Thymus (tissue), 11 donors: Measurements from ENCODE around the gene GRIK3. TPM values are rescaled to one million over a fixed set of nuclear protein-coding genes. Genes with fewer than 3 reads are reported as not detected.

Experiments
- DNase-seq, 9 donors: peaks; one replicate each; pipeline ENCODE4 v3.0.0-alpha.2; 2013; ENCODE audit warnings: low spot score in 9 of 9, low read depth in 6 of 9, missing footprints in 1 of 9
- H3K27ac ChIP-seq, 2 donors: one replicate each; pipeline ENCODE4 v1.5.1; 2013; ENCODE audit warnings: control low read depth in 1 of 2, low read depth in 1 of 2, low read length in 1 of 2, mild to moderate bottlenecking in 1 of 2, moderate library complexity in 1 of 2
- H3K27me3 ChIP-seq, 2 donors: one replicate each; pipeline ENCODE4 v1.5.1; 2013; ENCODE audit warnings: low read length in 1 of 2; ENCODE audit not compliant: control insufficient read depth in 2 of 2, insufficient read depth in 1 of 2
- H3K36me3 ChIP-seq, 2 donors: one replicate each; pipeline ENCODE4 v1.5.1; 2013; ENCODE audit warnings: low read length in 1 of 2, mild to moderate bottlenecking in 1 of 2, moderate library complexity in 1 of 2; ENCODE audit not compliant: control insufficient read depth in 2 of 2, insufficient read depth in 2 of 2
- H3K4me1 ChIP-seq, 2 donors: one replicate each; pipeline ENCODE4 v1.5.1; 2013; ENCODE audit warnings: low read length in 2 of 2; ENCODE audit not compliant: control insufficient read depth in 2 of 2, insufficient read depth in 2 of 2
- H3K4me3 ChIP-seq, 2 donors: one replicate each; pipeline ENCODE4 v1.5.1; 2013; ENCODE audit warnings: low read length in 2 of 2, control low read depth in 1 of 2, mild to moderate bottlenecking in 1 of 2
- H3K9me3 ChIP-seq, 2 donors: one replicate each; pipeline ENCODE4 v1.5.1; 2013; ENCODE audit warnings: low read length in 1 of 2, mild to moderate bottlenecking in 1 of 2; ENCODE audit not compliant: control insufficient read depth in 2 of 2, insufficient read depth in 1 of 2
- WGBS: extraction: QIAGEN DNeasy Blood & Tissue Kit; methylation state at CpG from one replicate; pipeline ENCODE4 v1.1.7; 2013; 5-methylcytosine and 5-hydroxymethylcytosine counted together
- polyA plus RNA-seq: library from polyadenylated mRNA; stranded (reverse); fragments of 200-250 nt; gene quantifications from one replicate; pipeline ENCODE4 v1.2.3, GENCODE V29; 2013
- total RNA-seq: library from RNA; stranded (reverse); fragments of 120-200 nt; gene quantifications from one replicate; pipeline ENCODE4 v1.2.4, GENCODE V29; 2013
- donor health status: healthy.

GRIK3 gene
- total and polyA plus RNA-seq, 2 donors = 0.05 to 0.16 TPM

GRCh38 chr1:36760081-36760480, 274.2 kb downstream of the GRIK3 start:
- H3K27ac ChIP-seq = no peak overlapping the region
- H3K4me3 ChIP-seq = no peak overlapping the region
- no peaks in the 10 kb centered on the region for H3K27me3 ChIP-seq
- H3K9me3 ChIP-seq = no peaks in the 10 kb centered on the region
- H3K36me3 ChIP-seq = no peaks in the 10 kb centered on the region
- DNase-seq = no peak
- 63% methylated on average over 3 of the region's 3 CpGs for WGBS
- no peaks in the 10 kb centered on the region for H3K4me1 ChIP-seq

GRCh38 chr1:36759355-36759754, 275.0 kb downstream of the GRIK3 start:
- Histone ChIP-seq H3K4me3 (no peak overlapping the region), H3K9me3 (no peaks in the 10 kb centered on the region), H3K4me1 (no peaks in the 10 kb centered on the region), H3K27me3 (no peaks in the 10 kb centered on the region), H3K36me3 (no peaks in the 10 kb centered on the region), H3K27ac (no peak overlapping the region)
- DNase-seq = no peak
- WGBS = 97% methylated on average over 5 of the region's 5 CpGs

DNA sequence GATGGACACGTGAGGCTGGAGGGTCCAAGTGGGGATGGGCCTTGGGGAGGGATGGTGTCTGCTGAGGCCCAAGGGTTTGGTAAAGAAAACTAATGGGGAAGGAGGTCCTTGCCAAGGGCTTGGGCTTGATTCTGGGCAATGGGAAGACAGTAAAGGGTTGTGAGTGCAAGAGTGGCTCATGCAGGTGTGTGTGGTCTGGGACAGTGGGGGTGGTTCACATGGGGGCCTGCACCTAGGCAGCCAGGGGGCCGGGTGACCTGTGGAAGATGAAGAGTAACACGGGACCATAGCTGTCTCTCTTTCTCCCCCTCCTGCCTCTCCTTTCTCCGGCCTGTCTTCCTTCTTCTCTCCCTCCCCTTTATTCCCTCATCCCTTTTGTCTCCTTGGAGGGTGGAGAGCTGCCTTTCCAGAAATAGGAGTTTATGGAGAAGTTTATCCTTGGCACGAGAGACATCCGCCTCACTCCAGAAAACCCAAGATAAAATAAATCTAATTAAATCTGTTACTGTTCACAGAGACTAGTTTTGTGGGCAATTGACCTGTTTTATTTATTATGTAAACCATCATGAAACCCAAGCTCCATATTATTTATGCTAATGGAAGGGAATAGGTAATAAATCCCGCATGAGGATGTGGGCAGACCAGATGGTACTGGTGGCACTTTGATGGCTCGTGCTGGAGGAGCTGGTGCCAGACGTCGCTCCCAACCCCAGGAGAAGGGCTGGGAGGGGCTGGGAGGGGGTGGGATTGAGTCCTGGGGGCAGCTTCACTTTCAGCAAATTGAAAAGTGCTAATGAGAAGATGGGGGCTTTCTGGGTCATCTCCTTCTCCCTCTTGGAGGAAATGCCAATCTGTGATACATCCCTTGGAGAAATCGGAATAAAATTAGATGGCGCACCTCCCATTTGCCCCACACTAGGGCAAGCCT, 278.7 kb downstream of the GRIK3 start:
- Histone ChIP-seq H3K4me1 (no peaks in the 10 kb centered on the region), H3K4me3 (no peak overlapping the region), H3K9me3 (no peaks in the 10 kb centered on the region), H3K36me3 (no peaks in the 10 kb centered on the region), H3K27me3 (no peaks in the 10 kb centered on the region), H3K27ac (no peak overlapping the region)
- 86% methylated on average over 12 of the region's 12 CpGs for WGBS
- DNase-seq = no peak

DNA sequence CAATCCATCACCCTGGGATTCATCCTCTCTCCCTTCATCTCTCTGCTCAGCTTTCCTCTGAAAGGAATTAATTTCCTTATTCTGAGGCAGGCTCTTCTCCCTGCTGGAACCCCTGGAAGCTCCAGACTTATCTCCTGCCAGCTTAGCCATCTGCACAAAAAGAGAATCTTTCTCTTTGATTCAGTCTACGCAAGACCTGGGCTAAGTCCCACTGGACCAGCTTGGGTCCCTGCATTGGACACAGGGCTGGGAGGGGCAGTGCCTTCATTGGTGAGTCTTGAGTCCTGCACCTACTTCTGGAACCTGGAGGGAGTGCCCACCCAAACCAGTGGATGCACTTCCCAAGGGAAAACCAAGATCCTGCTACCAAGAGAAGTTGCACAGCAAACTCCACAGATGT, 279.9 kb downstream of the GRIK3 start:
- DNase-seq = no peak
- WGBS = 93% methylated on average over 1 of the region's 1 CpG

DNA sequence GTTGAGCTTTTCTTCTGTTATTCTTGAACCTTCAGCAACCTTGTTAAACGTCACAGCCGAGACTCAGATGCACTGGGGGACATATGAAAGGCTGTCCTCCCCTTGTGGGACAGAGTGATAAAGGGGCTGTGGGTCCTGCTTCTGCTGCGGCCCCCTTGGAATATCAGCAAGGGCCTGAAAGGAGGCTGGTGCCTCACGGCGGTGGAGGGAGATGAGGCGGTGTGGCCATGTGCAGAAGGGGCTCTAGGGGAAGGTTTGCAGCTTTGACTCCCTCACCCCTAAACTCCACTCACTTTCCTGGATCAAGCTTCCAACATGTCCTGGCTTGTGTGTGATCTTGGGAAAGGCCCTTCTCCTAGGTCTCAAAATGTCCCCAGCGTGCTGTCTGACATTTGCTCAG, 280.9 kb downstream of the GRIK3 start:
- Histone ChIP-seq H3K9me3 (no peaks in the 10 kb centered on the region), H3K4me3 (no peak overlapping the region), H3K36me3 (no peaks in the 10 kb centered on the region), H3K27ac (no peak overlapping the region), H3K4me1 (no peaks in the 10 kb centered on the region), H3K27me3 (no peaks in the 10 kb centered on the region)
- DNase-seq = no peak
- WGBS = 94% methylated on average over 7 of the region's 7 CpGs

More for the DNA sequence above, 279.9 kb downstream of the GRIK3 start:
- Histone ChIP-seq H3K4me1 (no peaks in the 10 kb centered on the region), H3K36me3 (no peaks in the 10 kb centered on the region), H3K27me3 (no peaks in the 10 kb centered on the region), H3K4me3 (no peak overlapping the region), H3K9me3 (no peaks in the 10 kb centered on the region), H3K27ac (no peak overlapping the region)

GRCh38 chr1:36752891-36753361, 281.4 kb downstream of the GRIK3 start:
- DNase-seq = no peak
- whole genome bisulfite sequencing = 43% methylated on average over 6 of the region's 6 CpGs
- Histone ChIP-seq H3K4me1 (no peaks in the 10 kb centered on the region), H3K27me3 (no peaks in the 10 kb centered on the region), H3K9me3 (no peaks in the 10 kb centered on the region), H3K4me3 (no peak overlapping the region), H3K27ac (no peak overlapping the region), H3K36me3 (no peaks in the 10 kb centered on the region)

GRCh38 chr1:36752431-36752830, 281.9 kb downstream of the GRIK3 start:
- Histone ChIP-seq H3K4me1 (no peaks in the 10 kb centered on the region), H3K27ac (no peak overlapping the region), H3K27me3 (no peaks in the 10 kb centered on the region), H3K4me3 (no peak overlapping the region), H3K9me3 (no peaks in the 10 kb centered on the region), H3K36me3 (no peaks in the 10 kb centered on the region)
- DNase-seq = no peak
- WGBS = 67% methylated on average over 2 of the region's 2 CpGs

GRCh38 chr1:36751525-36751924, 282.8 kb downstream of the GRIK3 start:
- Histone ChIP-seq H3K36me3 (no peaks in the 10 kb centered on the region), H3K4me3 (no peak overlapping the region), H3K27ac (no peak overlapping the region), H3K4me1 (no peaks in the 10 kb centered on the region), H3K27me3 (no peaks in the 10 kb centered on the region), H3K9me3 (no peaks in the 10 kb centered on the region)
- WGBS = 94% methylated on average over 4 of the region's 4 CpGs
- DNase-seq = no peak

DNA sequence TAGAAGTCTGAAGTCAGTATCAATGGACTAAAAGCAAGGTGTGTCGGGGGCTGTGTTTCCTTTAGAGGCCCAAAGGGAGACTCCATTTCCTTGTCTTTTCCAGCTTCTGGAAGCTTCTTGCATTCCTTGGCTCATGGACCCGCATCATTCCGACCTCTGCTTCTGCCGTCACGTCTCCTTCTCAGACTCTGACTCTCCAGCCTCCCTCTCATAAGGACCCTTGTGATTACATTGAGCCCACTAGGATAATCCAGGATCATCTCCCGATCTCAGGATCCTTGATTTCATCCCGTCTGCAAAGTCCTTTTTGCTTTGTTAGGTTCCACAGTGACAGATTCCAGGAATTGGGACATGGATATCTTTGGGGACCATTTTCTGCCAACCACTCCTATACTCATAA, 285.8 kb downstream of the GRIK3 start:
- Histone ChIP-seq H3K27me3 (no peaks in the 10 kb centered on the region), H3K4me3 (no peak overlapping the region), H3K27ac (no peak overlapping the region), H3K36me3 (no peaks in the 10 kb centered on the region), H3K9me3 (no peaks in the 10 kb centered on the region), H3K4me1 (no peaks in the 10 kb centered on the region)
- no peak for DNase-seq
- WGBS = 96% methylated on average over 7 of the region's 7 CpGs
